ENCODE measurements around the gene BABAM1. TPM values are rescaled to one million over a fixed set of nuclear protein-coding genes. Genes with fewer than 3 reads are reported as not detected.

BABAM1 gene
- total RNA-seq, 1 donor from 2014 or later: 135 TPM

DNA sequence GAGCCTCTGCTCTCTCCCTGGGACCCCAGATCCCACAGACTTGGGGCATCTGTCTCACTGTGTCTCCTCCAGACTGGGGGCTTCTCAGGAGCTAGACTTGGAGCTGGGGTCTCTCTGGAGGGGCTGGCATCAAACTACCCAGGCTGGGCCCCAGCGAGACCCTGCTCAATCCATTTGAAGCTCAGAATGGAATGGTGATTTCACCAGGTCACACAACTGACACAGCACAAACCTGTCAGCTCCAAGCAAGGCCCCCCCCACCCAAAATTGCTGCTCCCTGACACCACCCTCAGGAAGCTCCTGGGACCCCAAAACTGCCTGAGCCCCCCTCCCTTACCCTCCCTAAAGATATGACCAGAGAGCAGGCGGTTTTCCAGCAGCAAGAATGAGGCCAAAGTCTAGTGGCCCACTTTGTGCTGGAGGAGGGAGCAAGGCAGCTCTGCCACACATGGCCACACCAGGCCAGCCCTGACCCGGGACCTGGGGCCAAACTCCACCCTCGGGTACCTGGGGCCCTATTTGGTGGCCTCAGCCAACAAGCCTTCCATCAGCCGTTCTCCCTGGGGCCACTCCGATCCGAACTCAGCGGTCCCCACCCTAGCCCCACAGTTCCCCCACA lies 23.9 kb upstream of the BABAM1 start:
- Mint-ChIP-seq H3K27ac (peak overlapping the region; percentile 24), H3K4me1 (peaks cover 13% of the 10 kb centered on the region), H3K9me3 (no peaks in the 10 kb centered on the region), H3K4me3 (peak overlapping the region; percentile 28), H3K36me3 (ENCODE audit: low read depth) (no peaks in the 10 kb centered on the region), H3K27me3 (no peaks in the 10 kb centered on the region)
- TF ChIP-seq, protein P1, sequence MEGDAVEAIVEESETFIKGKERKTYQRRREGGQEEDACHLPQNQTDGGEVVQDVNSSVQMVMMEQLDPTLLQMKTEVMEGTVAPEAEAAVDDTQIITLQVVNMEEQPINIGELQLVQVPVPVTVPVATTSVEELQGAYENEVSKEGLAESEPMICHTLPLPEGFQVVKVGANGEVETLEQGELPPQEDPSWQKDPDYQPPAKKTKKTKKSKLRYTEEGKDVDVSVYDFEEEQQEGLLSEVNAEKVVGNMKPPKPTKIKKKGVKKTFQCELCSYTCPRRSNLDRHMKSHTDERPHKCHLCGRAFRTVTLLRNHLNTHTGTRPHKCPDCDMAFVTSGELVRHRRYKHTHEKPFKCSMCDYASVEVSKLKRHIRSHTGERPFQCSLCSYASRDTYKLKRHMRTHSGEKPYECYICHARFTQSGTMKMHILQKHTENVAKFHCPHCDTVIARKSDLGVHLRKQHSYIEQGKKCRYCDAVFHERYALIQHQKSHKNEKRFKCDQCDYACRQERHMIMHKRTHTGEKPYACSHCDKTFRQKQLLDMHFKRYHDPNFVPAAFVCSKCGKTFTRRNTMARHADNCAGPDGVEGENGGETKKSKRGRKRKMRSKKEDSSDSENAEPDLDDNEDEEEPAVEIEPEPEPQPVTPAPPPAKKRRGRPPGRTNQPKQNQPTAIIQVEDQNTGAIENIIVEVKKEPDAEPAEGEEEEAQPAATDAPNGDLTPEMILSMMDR (IDR thresholded peaks at IDR 0.05): no peak
- ChIA-PET POLR2A (interaction anchor here (0.5 to 2.9 kb wide), 9 partner anchors 17 to 656 kb away, joined by 3 to 16 read pairs (median 4); partner anchors contain the start of genes OCEL1 and USE1), CTCF (no interaction called here)
- intact Hi-C loops (cut with micrococcal nuclease): no loop called here
- DNase-seq (no peak), ATAC-seq (ENCODE audit: low read depth) (no peak)

DNA sequence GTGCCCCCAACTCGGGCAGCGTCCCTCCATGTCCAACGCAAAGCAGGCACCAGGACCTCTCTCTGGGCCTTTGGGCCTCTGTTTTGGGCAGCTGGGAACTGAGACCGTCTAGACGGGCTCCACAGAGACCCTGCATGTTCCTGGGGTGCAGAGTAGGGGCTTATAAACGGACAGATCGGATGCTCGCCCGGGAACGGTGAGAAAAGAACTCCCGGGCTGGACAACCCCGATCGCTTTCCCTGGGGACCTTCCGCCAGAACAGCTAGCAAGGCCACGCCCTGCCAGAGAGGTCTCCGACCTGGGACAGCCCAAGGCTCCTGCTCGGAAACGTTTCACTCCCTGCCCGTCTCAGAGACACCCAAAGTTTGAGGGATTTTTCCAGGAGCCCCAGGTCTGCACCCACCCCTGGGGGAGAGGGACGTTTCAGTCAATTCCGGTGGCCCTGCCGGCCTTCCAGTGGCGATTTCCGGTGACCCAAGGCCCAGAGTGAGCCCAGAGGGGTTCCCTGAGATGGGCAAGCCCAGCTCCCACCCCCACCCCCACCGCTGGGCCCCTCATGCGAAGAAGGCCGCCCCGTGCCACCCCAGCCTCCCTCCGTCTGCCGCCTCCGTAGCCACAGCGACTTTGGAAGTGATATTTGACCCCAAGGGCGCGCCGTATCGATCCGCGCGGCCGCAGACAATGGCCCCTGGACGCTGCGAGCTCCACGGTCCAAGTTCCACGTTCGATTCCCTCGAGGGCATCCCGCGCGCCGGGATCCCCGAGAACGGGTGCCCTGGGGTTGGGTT lies 23.2 kb upstream of the BABAM1 start:
- ChIA-PET POLR2A (interaction anchor here (0.5 to 2.9 kb wide), 9 partner anchors 8 to 742 kb away, joined by 3 to 16 read pairs (median 4); partner anchors contain the start of genes OCEL1 and USE1), CTCF (interaction anchor here (1.0 kb wide), 1 partner anchor 8 kb away, joined by 3 read pairs; no protein-coding TSS in a partner anchor)
- H3K4me1 Mint-ChIP-seq: peaks cover 13% of the 10 kb centered on the region
- DNase-seq (no peak), ATAC-seq (ENCODE audit: low read depth) (no peak)
- H3K4me3 Mint-ChIP-seq: peak overlapping the region; percentile 65
- H3K9me3 Mint-ChIP-seq: no peaks in the 10 kb centered on the region
- intact Hi-C loops (cut with micrococcal nuclease): no loop called here
- peak overlapping the region; percentile 24 for H3K27ac Mint-ChIP-seq
- TF ChIP-seq, protein P1 (IDR thresholded peaks at IDR 0.05): no peak
- no peaks in the 10 kb centered on the region for H3K36me3 Mint-ChIP-seq (ENCODE audit: low read depth)
- no peaks in the 10 kb centered on the region for H3K27me3 Mint-ChIP-seq

DNA sequence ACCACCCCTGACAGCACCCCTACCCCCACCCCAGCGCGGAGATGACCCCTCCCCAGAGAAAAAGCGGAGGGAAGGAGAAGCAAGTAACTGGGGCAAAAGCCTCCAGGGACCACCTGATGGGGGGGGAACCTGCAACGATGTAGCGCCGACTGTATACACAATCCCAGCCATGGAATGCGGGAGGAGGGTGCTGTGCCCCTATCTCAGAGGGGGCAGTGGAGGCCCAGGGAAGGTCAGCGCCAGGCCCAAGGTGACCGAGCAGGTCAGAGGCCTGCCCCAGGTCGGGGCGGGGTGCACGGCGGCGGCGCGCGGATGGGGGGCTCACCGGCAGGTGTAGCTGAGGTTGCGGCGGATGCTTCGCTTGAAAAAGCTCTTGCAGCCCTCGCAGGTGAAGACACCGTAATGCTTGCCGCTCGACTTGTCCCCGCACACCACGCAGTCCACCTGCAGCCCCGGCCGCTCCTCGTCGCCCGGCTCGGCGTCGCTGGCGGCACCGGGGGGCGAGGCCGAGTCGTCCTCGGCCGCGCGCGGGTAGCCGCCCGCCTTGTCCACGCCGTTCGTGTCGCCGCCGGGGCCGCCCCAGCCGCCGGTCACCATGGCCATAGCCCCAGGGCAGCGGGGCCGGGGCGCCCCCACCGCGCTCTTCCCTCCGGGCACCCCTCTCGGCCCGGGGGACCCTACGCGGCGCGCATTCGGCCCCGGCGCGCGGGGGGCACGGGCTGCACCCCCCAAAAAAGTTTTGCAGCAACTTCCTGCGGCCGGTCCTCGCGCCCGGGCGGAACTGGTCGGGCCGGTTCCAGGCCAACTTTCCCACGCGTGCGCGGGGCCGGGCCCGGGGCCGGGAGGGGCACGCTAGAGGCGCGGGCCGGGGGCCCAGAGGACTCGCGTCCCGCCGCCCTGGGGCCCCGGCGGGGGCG lies 22.4 kb upstream of the BABAM1 start:
- DNase-seq (no peak), ATAC-seq (ENCODE audit: low read depth) (no peak)
- no peak overlapping the region for H3K27ac Mint-ChIP-seq
- intact Hi-C loops (cut with micrococcal nuclease): no loop called here
- ChIA-PET CTCF (interaction anchor here (1.0 kb wide), 1 partner anchor 9 kb away, joined by 3 read pairs; no protein-coding TSS in a partner anchor), POLR2A (interaction anchor here (0.6 to 2.9 kb wide), 6 partner anchors 9 to 743 kb away, joined by 3 to 16 read pairs (median 5); partner anchors contain the start of genes OCEL1 and USE1)
- H3K36me3 Mint-ChIP-seq (ENCODE audit: low read depth): no peaks in the 10 kb centered on the region
- no peaks in the 10 kb centered on the region for H3K27me3 Mint-ChIP-seq
- H3K4me1 Mint-ChIP-seq: peaks cover 13% of the 10 kb centered on the region
- no peaks in the 10 kb centered on the region for H3K9me3 Mint-ChIP-seq
- H3K4me3 Mint-ChIP-seq: peak overlapping the region; percentile 65
- TF ChIP-seq, protein P1 (IDR thresholded peaks at IDR 0.05): no peak

DNA sequence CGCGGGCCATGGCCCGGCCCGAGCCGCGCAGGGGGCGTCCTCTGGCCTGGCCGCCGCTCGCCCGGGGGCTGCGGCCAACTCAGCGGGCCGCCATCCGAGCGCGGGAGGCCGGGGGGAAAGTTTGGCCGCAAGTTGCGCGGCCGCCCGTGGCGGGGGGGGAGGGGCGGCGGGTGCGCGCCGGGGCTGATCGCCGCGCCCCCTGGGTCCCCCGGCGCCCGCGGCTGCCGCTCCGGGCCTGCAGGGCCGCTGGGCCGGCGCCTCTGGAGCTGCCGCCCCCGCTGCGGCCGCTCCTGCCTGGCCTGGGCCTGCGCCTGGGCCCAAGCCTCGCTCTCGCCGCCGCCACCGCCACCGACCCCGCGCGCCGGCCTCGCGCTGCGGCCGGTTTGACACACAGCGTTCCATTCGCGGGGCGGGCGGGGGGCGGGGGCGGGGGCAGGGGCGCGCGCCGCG lies 21.7 kb upstream of the BABAM1 start, which contains the start of gene NR2F6:
TSS of gene NR2F6 (minus strand) at position 385 of the 450 bp plus-strand sequence. CDS start 699 bp downstream, outside the sequence.
- peak within 1 kb of the TSS; percentile 92 for H3K4me3 Mint-ChIP-seq
- DNase-seq: no peak
- peaks cover 13% of the 10 kb centered on the region for H3K4me1 Mint-ChIP-seq
- CTCF ChIA-PET: no interaction called here
- POLR2A ChIA-PET: interaction anchor here (0.5 to 2.0 kb wide), 2 partner anchors 10 to 121 kb away, joined by 5 to 15 read pairs; no protein-coding TSS in a partner anchor
- H3K27me3 Mint-ChIP-seq: no peaks in the 10 kb centered on the region
- ATAC-seq (ENCODE audit: low read depth): peak; percentile 39
- intact Hi-C loops (cut with micrococcal nuclease): no loop called here
- TF ChIP-seq, protein P1 (IDR thresholded peaks at IDR 0.05): no peak
- no peaks in the 10 kb centered on the region for H3K36me3 Mint-ChIP-seq (ENCODE audit: low read depth)
- H3K27ac Mint-ChIP-seq: peak within 1 kb of the TSS; percentile 89
- H3K9me3 Mint-ChIP-seq: no peaks in the 10 kb centered on the region

All from activated B cell treated with CpG ODN at 0.5 μM for 24 hours (primary cell).